C4-2B (cell line): ENCODE data around the gene KDELR3.

Source experiments
- H3K27ac ChIP-seq: fragments of 450-650 bp; 2 replicates; pipeline ENCODE4 v1.5.1; 2017
- ZFX ChIP-seq: fragments of 450-650 bp; IDR thresholded peaks from 2 replicates; pipeline ENCODE4 v1.6.1; 2017
- TF ChIP-seq, protein P1 (sequence below): fragments of 450-650 bp; conservative IDR thresholded peaks from 2 replicates; pipeline ENCODE4 v1.5.1; 2017; ENCODE audit warnings: mild to moderate bottlenecking

Gene KDELR3

DNA sequence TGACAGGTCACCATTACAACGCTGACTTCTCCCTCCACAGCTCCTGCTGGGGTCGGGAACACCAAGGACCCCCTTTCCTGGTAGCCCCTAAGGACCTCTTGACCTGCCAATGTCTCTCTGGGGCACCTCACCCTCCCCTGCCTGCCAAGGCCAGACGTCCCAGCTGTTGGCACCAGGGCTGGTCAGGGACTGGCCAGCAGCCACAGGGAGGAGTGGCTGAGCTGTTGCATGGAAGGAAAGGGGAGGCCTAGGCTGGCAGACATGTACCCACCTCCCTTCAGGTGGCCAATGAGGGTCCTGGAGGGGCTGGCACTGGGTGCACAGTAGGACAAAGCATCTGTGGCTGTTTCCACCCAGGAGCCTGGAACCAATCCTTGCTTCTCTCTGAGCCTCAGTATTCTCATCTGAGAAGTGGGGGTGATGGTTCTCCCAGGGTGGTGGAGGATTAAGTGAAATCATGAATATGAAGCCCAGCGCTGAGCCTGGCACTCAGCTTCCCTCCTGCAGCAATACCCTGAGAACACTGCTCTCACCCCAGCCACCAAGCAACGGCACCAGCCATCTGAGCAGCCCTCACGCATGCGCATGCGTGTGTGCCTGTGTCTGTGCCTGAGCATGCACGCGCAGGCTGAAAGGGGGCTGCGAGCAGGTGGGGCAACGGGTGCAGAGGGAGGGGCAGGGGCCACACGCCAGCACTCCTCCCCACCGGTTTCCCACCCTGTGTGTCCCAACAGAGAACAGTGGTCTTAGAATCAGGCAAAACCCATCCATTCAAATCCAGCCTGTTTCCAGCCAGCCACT is 18.8 kb upstream of the KDELR3 start:
- no peak overlapping the region for H3K27ac ChIP-seq
- TF ChIP-seq, protein P1, sequence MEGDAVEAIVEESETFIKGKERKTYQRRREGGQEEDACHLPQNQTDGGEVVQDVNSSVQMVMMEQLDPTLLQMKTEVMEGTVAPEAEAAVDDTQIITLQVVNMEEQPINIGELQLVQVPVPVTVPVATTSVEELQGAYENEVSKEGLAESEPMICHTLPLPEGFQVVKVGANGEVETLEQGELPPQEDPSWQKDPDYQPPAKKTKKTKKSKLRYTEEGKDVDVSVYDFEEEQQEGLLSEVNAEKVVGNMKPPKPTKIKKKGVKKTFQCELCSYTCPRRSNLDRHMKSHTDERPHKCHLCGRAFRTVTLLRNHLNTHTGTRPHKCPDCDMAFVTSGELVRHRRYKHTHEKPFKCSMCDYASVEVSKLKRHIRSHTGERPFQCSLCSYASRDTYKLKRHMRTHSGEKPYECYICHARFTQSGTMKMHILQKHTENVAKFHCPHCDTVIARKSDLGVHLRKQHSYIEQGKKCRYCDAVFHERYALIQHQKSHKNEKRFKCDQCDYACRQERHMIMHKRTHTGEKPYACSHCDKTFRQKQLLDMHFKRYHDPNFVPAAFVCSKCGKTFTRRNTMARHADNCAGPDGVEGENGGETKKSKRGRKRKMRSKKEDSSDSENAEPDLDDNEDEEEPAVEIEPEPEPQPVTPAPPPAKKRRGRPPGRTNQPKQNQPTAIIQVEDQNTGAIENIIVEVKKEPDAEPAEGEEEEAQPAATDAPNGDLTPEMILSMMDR: no peak
- TF ChIP-seq ZFX: no peak

DNA sequence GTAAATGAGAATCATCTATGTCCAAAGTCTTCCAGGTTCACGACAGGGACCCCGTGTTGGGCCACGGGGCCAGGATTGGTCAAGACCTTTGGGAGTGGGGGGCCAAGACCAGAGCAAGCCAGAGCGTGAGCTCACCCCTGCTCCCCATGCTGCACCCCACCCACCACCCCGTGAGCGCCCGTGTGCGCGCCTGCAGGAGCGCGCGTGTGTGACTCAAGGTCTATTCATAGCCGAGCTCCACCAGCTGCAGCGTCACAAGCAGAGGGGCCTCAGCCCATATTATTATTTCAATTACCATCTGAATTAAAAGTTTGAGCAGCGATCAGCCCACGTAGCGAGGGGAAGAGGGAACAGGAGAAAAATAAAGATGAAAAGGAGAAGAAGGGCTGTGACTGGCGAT is 18.1 kb upstream of the KDELR3 start:
- no peak for TF ChIP-seq ZFX
- TF ChIP-seq, protein P1: no peak
- no peak overlapping the region for H3K27ac ChIP-seq

DNA sequence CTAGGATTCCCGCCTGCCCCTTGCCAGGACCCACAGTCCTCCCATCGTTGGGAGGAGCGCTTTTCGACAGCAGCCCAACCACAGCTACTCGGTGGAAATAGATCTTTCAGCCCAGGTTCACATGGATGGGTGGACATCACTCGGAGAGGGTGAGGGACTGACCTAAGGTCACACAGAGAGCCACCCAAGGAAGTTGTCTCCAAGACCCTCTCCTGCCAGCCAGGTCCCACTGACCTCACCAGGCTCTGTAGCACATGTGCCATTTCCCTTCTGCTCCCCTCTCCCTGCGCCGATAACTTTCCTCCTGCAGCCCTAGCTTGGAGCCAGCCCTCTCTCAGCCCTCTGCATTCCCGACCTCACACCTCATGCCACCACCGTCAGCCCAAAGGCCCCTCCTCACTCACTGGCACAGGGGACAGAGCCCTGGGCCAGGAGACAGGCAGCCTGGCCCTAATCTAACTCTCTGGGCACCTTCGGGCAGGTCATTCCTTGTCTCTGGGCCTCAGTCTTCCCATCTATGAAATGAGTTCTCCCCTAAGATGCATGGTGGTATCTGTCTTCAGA is 17.6 kb upstream of the KDELR3 start:
- no peak overlapping the region for H3K27ac ChIP-seq
- TF ChIP-seq, protein P1: no peak
- no peak for TF ChIP-seq ZFX

DNA sequence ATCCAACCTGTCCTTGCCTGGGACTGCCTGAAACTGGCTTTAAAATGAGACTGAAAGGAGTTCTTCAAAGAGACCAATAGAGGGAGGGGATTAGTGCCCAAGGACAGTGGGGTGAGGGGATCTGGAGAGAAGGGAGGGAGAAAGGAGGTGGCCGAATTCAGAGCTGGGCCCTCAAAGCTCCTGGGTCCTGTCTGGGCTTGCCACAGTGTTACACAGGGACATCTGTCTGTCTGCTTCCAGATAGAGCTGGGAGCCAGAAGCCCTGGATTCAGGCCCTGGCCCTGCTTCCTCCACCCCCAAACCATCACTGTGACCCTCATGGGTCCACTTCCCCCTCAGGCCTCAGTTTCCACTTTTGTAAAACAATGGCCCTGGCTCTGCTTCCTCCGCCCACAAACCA is 16.5 kb upstream of the KDELR3 start:
- no peak for TF ChIP-seq ZFX
- TF ChIP-seq, protein P1: no peak
- H3K27ac ChIP-seq: no peak overlapping the region

DNA sequence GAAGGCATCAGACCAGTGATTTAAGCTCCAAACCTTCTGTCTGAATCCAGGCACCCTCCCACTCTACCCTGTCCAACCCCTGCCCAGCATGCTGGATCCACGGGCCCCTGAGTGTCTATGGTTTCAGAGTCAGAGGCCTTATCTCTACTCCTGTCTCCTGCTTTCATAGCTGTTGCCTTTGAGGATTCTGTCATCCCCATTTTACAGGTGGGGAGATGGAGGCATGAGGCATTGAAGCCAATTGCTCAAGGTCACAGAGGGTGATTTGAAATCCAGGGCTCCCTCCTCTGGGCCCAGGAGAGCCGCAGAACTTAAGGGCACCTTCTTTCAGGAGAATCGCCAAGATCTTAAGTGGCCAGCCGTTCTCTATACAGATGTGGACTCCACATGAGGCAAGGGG is 16.0 kb upstream of the KDELR3 start:
- no peak overlapping the region for H3K27ac ChIP-seq
- TF ChIP-seq ZFX: no peak
- TF ChIP-seq, protein P1: no peak

DNA sequence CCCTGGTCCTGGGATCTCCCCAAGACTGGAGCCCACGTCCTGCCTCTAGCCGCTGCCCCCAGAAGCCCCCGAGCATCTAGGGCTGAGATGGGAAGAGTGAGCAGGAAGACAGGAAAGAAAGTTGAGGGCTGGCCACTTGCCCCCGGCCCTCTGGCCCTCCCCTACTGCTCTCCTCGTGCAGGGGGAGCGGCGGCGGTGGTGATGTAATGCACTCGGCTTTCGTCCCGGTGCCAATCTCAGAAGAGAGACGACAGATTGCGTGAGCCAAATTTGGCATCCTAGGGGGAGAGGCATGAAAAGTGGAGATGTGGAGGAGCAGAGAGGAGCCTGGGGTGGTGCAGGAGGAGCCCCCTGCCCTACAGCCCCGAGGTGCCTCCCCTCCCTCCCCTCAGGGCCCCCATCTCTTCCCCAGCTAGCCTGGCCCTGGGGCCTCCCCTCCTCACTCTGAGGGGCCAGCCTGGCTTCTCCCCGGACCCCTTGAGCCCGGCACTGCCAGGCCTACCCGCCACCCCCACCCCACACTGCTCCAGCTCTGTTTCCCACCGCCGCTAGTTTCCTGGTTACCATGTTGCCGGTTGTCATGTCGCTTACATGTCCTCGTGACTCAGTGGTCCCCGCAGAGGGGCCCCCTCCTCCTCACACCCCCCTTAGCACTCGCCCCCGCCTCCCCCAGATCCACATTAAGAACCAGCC is 15.4 kb upstream of the KDELR3 start:
- no peak overlapping the region for H3K27ac ChIP-seq
- TF ChIP-seq, protein P1: no peak
- no peak for TF ChIP-seq ZFX

DNA sequence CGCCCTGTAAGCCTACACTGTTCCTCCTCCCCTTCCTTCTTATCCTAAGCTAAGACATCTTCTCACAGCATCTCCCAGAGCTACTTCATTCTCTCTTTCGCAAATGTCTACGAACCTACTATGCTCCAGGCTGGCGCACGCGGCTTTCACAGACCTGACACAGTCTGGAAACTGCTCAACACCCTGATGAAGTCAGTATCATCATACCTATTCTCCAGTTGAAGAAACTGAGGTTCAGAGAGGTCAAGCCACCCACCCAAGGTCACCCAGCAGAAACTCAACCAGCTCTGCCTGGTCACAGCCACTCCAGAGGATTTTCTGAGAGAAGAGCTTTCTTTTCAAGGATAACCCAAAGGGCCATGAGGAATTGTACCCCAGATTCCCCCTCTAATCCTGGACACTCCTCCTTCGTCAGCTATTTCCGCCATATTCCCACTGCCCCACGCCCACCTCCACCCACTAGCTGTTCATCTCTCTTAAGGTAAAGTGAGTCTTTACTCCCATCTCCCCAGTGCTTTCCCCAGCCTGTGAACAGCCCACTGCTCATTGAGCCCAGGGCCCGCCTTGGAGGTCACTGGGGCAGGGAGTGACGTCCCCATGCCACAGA is 14.7 kb upstream of the KDELR3 start:
- no peak for TF ChIP-seq ZFX
- TF ChIP-seq, protein P1: no peak
- no peak overlapping the region for H3K27ac ChIP-seq
